GM21737 (cell line): ENCODE results near the gene TAF11L13.

Experiments used
- ATAC-seq: cut with Tn5 transposase; IDR thresholded peaks from one replicate; pipeline ENCODE4 v1.9.1; 2021; ENCODE audit warnings: mild to moderate bottlenecking, moderate library complexity; ENCODE audit not compliant: unreplicated experiment

The TAF11L13 gene

DNA sequence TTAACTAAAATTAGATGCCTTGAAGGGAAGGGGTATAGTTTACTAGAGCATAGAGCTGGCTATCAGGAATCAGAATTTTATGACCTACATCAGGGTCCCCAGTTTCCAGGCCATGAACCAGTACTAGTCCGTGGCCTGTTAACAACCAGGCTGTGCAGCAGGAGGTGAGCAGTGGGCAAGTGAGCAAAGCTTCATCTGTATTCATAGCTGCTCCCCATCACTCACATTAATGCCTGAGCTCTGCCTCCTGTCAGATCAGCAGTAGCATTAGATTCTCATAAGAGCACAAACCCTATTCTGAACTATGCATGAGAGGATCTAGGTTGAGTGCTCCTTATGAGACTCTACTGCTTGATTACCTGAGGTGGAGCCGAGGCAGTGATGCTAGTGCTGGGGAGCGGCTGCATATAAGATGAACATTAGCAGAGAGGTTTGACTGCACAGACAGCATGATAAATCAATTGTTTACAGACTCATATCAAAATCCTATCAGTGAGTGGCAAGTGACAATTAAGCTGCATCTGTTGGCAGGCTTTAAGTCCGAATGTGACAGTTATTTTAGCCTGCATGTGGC lies 47.0 kb downstream of the TAF11L13 start:
- ATAC-seq, result no peak

- no peak for ATAC-seq
These were observed 47.8 kb downstream of the TAF11L13 start for GRCh38 chr5:17679597-17680203.

- ATAC-seq, result no peak
These were observed 48.8 kb downstream of the TAF11L13 start for GRCh38 chr5:17680737-17681136.
